ENCODE results near the gene SMC3. TPM values are rescaled to one million over a fixed set of nuclear protein-coding genes. Genes with fewer than 3 reads are reported as not detected.
"Not testable (repeated sequence)": the region's sequence is repeated elsewhere in the genome, so short reads cannot be mapped to it uniquely, and the experiment has no call there.

Gene SMC3
- total and polyA plus RNA-seq, 7 donors: 15.3 to 25.3 (median 19.2) TPM

DNA sequence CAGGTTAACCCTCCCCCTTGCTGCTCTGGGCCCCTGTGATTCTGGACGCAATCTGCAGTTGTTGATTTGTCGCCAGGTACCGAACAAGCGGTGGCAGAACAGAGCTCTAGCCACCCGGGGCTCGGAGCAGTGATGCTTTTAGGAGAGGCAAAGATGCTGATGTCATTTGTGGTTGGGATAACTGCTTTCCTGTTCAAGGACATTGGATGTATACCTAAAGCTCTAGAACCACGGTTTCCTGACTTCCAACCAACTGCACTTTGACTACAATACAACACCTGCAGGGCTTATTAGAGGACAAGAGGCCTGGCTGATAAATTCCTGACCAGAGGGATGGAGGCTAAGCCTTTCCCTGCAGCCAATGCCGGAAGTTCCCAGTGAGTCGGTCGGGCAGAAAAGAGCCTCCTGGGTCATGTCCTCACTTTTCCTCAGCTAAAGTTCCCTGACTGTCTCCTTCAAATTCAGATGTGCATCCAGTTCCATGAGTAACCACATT, 70.1 kb downstream of the SMC3 start:
- DNase-seq: peak in 1 of 2 donors; percentile 70
- 17 to 27% (median 18%) methylated on average over 10 of the region's 10 CpGs for WGBS, 3 donors
- peaks cover 30% of the 10 kb centered on the region for H3K4me1 ChIP-seq
- H3K9me3 ChIP-seq: no peaks in the 10 kb centered on the region
- H3K27ac ChIP-seq: peak overlapping the region; percentile 86
- H3K27me3 ChIP-seq (ENCODE audit: insufficient read depth in 3 of 3, low read length in 2 of 3): peaks cover 0 to under 1% (median 0%) of the 10 kb centered on the region in 3 donors
- H3K4me3 ChIP-seq: no peak overlapping the region
- H3K36me3 ChIP-seq (ENCODE audit: insufficient read depth in 1 of 2, low read depth in 1 of 2): no peaks in the 10 kb centered on the region
- intact Hi-C loops (cut with DNase I): no loop called here
- ATAC-seq: peak; percentile 67 to 85 (median 72)
- TF ChIP-seq, protein P1, sequence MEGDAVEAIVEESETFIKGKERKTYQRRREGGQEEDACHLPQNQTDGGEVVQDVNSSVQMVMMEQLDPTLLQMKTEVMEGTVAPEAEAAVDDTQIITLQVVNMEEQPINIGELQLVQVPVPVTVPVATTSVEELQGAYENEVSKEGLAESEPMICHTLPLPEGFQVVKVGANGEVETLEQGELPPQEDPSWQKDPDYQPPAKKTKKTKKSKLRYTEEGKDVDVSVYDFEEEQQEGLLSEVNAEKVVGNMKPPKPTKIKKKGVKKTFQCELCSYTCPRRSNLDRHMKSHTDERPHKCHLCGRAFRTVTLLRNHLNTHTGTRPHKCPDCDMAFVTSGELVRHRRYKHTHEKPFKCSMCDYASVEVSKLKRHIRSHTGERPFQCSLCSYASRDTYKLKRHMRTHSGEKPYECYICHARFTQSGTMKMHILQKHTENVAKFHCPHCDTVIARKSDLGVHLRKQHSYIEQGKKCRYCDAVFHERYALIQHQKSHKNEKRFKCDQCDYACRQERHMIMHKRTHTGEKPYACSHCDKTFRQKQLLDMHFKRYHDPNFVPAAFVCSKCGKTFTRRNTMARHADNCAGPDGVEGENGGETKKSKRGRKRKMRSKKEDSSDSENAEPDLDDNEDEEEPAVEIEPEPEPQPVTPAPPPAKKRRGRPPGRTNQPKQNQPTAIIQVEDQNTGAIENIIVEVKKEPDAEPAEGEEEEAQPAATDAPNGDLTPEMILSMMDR (IDR thresholded peaks at IDR 0.05): no peak

DNA sequence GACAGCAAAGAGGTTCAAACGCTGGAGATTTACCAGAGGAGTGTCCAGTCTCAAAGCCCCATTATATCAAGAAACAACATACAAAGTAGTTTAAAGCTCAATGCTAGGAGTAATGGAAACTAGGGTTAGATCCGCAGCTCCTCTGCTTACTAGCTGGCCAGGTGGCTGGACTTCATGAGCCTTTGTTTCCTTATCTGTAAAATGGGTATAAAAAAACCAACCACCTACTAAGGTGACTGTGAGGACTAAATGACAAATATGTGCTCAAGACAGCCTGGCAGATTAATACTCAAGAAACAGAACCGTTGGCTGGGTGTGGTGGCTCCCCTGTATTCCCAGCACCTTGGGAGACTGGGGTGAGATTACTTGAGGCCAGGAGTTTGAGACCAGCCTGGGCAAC, 70.8 kb downstream of the SMC3 start:
- H3K36me3 ChIP-seq (ENCODE audit: insufficient read depth in 1 of 2, low read depth in 1 of 2): no peaks in the 10 kb centered on the region
- H3K4me3 ChIP-seq: no peak overlapping the region
- intact Hi-C loops (cut with DNase I): no loop called here
- H3K4me1 ChIP-seq: peaks cover 30% of the 10 kb centered on the region
- H3K27ac ChIP-seq: peak overlapping the region; percentile 86
- ATAC-seq (no peak), DNase-seq (no peak)
- 86 to 92% (median 90%) methylated on average over 3 of the region's 3 CpGs for WGBS, 3 donors
- H3K27me3 ChIP-seq (ENCODE audit: insufficient read depth in 3 of 3, low read length in 2 of 3): peaks cover 0 to 4% (median 0%) of the 10 kb centered on the region in 3 donors
- TF ChIP-seq, protein P1 (IDR thresholded peaks at IDR 0.05): no peak
- H3K9me3 ChIP-seq: no peaks in the 10 kb centered on the region

DNA sequence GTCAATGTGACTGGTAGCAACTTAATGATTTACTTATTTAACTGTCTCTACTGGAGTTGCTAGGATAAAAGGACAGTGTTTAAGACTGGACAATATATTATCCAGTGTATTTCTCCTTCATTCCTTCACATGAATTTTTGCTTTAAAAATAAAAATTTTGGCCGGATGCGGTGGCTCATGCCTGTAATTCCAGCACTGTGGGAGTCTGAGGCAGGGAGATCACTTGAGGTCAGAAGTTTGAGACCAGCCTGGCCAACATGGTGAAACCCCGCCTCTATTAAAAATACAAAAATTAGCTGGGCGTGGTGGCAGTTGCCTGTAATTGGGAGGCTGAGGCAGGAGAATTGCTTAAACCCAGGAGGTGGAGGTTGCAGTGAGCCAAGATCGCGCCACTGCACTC, 71.6 kb downstream of the SMC3 start:
- WGBS, 3 donors: 87 to 94% (median 89%) methylated on average over 6 of the region's 6 CpGs

DNA sequence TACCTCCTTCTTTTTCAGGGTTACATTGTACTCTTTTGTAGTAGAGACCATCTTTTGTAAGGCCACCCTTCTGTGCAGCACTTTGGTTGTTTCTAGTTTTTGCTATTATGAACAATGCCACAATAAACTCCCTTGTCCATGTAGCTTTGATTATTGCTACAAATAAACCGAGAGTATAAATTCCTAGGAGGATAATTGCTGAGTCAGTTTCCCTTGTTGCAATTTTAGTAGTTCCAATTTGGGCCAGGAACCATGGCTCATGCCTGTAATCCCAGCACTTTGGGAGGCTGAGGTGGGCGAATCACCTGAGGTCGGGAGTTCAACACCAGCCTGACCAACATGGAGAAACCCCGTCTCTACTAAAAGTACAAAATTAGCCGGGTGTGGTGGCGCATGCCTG, 72.4 kb downstream of the SMC3 start:
- not testable (repeated sequence) for H3K9me3 ChIP-seq; ATAC-seq; H3K27me3 ChIP-seq (ENCODE audit: insufficient read depth in 3 of 3, low read length in 2 of 3); DNase-seq; H3K36me3 ChIP-seq (ENCODE audit: insufficient read depth in 1 of 2, low read depth in 1 of 2); H3K4me3 ChIP-seq; H3K27ac ChIP-seq
- H3K4me1 ChIP-seq: peaks cover 28% of the 10 kb centered on the region
- intact Hi-C loops (cut with DNase I): loop anchor here (5.0 kb wide), 2 partner anchors 37 to 42 kb away; no protein-coding TSS in a partner anchor
- 59 to 77% (median 77%) methylated on average over 6 of the region's 6 CpGs for WGBS, 3 donors

More for the DNA sequence above, 71.6 kb downstream of the SMC3 start:
- H3K36me3 ChIP-seq (ENCODE audit: insufficient read depth in 1 of 2, low read depth in 1 of 2); H3K9me3 ChIP-seq; DNase-seq; H3K27ac ChIP-seq; intact Hi-C loops (cut with DNase I); ATAC-seq; H3K27me3 ChIP-seq (ENCODE audit: insufficient read depth in 3 of 3, low read length in 2 of 3); H3K4me3 ChIP-seq: not testable (repeated sequence)
- H3K4me1 ChIP-seq: peaks cover 30% of the 10 kb centered on the region

DNA sequence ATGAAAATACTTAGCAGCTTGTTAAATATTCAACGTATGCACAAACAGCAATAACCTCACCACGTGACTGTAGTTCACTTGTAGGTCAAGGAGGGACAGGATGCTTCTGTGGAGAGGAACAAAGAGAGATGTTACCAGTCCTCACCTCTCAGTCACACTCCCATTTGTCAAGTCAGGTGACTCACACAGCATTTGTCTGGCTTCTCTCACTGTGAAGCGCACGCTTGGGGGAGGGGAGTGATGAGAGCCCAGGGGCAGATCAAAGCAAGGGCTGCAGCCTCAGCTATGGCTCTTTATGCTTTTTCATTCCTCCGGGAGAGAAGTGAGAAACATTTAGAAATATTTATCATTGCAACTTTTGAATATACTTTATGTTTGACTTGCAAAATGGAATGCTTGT, 73.8 kb downstream of the SMC3 start:
- Histone ChIP-seq H3K27me3 (ENCODE audit: insufficient read depth in 3 of 3, low read length in 2 of 3) (peaks cover 0 to 4% (median 0%) of the 10 kb centered on the region in 3 donors), H3K4me1 (peaks cover 17% of the 10 kb centered on the region), H3K27ac (peak overlapping the region; percentile 37), H3K4me3 (no peak overlapping the region), H3K36me3 (ENCODE audit: insufficient read depth in 1 of 2, low read depth in 1 of 2) (no peaks in the 10 kb centered on the region), H3K9me3 (no peaks in the 10 kb centered on the region)
- DNase-seq: peak; percentile 41 to 59
- ATAC-seq: peak in 3 of 4 donors; percentile 31 to 66 (median 38)
- TF ChIP-seq, protein P1 (IDR thresholded peaks at IDR 0.05): no peak
- intact Hi-C loops (cut with DNase I): loop anchor here (5.0 kb wide), 2 partner anchors 36 to 41 kb away; no protein-coding TSS in a partner anchor
- WGBS, 3 donors: 48 to 61% (median 54%) methylated on average over 5 of the region's 5 CpGs

All from psoas muscle (tissue), 8 donors.